Sigmoid colon (tissue), 3 donors: ENCODE measurements around the gene GRM5.

Source experiments
- POLR2A ChIP-seq, 2 donors: fragments of 450-650 bp; IDR thresholded peaks; one replicate each; pipeline ENCODE4 v1.6.1; 2016; ENCODE audit warnings: antibody characterized with exemption in 2 of 2, mild to moderate bottlenecking in 2 of 2, moderate library complexity in 2 of 2
- TF ChIP-seq, protein P1 (sequence below), 4 experiments: fragments of 450-650 bp in 3 of 4; fragments of 200-600 bp in 1 of 4; IDR thresholded peaks; one replicate each; pipeline ENCODE4 v1.5.1; 2016 to 2019; ENCODE audit warnings: antibody characterized with exemption in 4 of 4, mild to moderate bottlenecking in 3 of 4, moderate library complexity in 2 of 4

DNA sequence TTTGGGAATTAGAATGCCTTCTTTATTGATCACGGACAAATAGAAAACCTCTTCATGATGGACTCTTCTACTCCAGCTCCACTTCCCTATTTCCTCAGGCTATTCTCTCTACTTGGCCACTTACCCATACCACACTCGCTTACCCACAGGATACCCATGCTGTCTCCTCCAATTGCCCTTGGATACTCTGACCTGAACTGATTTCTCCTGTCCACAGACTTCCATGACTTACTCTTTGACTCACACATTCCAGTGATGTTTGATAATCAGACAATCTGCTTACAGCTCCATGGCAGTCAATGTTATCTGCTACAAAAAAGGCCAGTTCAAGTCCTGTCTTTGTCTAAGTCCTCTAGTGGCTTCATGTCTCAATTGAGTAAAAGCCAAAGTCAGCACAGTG, 436.3 kb downstream of the GRM5 start:
- TF ChIP-seq, protein P1, sequence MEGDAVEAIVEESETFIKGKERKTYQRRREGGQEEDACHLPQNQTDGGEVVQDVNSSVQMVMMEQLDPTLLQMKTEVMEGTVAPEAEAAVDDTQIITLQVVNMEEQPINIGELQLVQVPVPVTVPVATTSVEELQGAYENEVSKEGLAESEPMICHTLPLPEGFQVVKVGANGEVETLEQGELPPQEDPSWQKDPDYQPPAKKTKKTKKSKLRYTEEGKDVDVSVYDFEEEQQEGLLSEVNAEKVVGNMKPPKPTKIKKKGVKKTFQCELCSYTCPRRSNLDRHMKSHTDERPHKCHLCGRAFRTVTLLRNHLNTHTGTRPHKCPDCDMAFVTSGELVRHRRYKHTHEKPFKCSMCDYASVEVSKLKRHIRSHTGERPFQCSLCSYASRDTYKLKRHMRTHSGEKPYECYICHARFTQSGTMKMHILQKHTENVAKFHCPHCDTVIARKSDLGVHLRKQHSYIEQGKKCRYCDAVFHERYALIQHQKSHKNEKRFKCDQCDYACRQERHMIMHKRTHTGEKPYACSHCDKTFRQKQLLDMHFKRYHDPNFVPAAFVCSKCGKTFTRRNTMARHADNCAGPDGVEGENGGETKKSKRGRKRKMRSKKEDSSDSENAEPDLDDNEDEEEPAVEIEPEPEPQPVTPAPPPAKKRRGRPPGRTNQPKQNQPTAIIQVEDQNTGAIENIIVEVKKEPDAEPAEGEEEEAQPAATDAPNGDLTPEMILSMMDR (IDR thresholded peaks at IDR 0.05): no peak
- TF ChIP-seq POLR2A (IDR thresholded peaks at IDR 0.05): no peak
